GM21526 (cell line): ENCODE measurements around the gene DNAH9.
"Not testable (repeated sequence)": the region's sequence is repeated elsewhere in the genome, so short reads cannot be mapped to it uniquely, and the experiment has no call there.

Experiments
- ATAC-seq: cut with Tn5 transposase; IDR thresholded peaks from one replicate; pipeline ENCODE4 v1.9.1; 2021; ENCODE audit warnings: moderate library complexity; ENCODE audit not compliant: unreplicated experiment, low FRiP score

DNAH9 gene

GRCh38 chr17:11949571-11949970 lies 351.3 kb downstream of the DNAH9 start:
- ATAC-seq: not testable (repeated sequence)

- no peak for ATAC-seq
Observed at GRCh38 chr17:11950771-11951519, 352.7 kb downstream of the DNAH9 start.

- ATAC-seq: no peak
Observed at GRCh38 chr17:11952610-11953009, 354.3 kb downstream of the DNAH9 start.

GRCh38 chr17:11953924-11954323 lies 355.7 kb downstream of the DNAH9 start:
- no peak for ATAC-seq

GRCh38 chr17:11954936-11955335 lies 356.7 kb downstream of the DNAH9 start:
- no peak for ATAC-seq

- ATAC-seq: no peak
Observed at GRCh38 chr17:11969565-11969964, 371.3 kb downstream of the DNAH9 start.

- ATAC-seq: not testable (repeated sequence)
Observed at GRCh38 chr17:11972741-11973140, 374.5 kb downstream of the DNAH9 start.

- no peak for ATAC-seq
Observed at GRCh38 chr17:11979795-11980194, 381.5 kb downstream of the DNAH9 start.

- ATAC-seq: no peak
Observed at GRCh38 chr17:11980813-11981212, 382.5 kb downstream of the DNAH9 start.

GRCh38 chr17:11981862-11982261 lies 383.6 kb downstream of the DNAH9 start:
- ATAC-seq: no peak

- no peak for ATAC-seq
Observed at GRCh38 chr17:11986179-11986941, 388.1 kb downstream of the DNAH9 start.

GRCh38 chr17:11986942-11987329 lies 388.7 kb downstream of the DNAH9 start:
- no peak for ATAC-seq

GRCh38 chr17:11990363-11990983 lies 392.2 kb downstream of the DNAH9 start:
- ATAC-seq: no peak

GRCh38 chr17:11991461-11991860 lies 393.2 kb downstream of the DNAH9 start:
- no peak for ATAC-seq

GRCh38 chr17:11996722-11997146 lies 398.5 kb downstream of the DNAH9 start:
- peak; percentile 44 for ATAC-seq

GRCh38 chr17:11997147-11997971 lies 399.1 kb downstream of the DNAH9 start, which contains the start of gene ZNF18:
Gene ZNF18 (minus strand): TSS chr17:11997475. CDS start chr17:11992829, 4,646 bp downstream.
- peak; percentile 96 for ATAC-seq

- ATAC-seq: peak; percentile 2
Observed at GRCh38 chr17:11997972-11998233, 399.6 kb downstream of the DNAH9 start.

- no peak for ATAC-seq
Observed at GRCh38 chr17:11999696-12000095, 401.4 kb downstream of the DNAH9 start.

GRCh38 chr17:12007466-12007865 lies 409.2 kb downstream of the DNAH9 start:
- no peak for ATAC-seq
